Measurements from ENCODE around the gene KIF21B.

The KIF21B gene

DNA sequence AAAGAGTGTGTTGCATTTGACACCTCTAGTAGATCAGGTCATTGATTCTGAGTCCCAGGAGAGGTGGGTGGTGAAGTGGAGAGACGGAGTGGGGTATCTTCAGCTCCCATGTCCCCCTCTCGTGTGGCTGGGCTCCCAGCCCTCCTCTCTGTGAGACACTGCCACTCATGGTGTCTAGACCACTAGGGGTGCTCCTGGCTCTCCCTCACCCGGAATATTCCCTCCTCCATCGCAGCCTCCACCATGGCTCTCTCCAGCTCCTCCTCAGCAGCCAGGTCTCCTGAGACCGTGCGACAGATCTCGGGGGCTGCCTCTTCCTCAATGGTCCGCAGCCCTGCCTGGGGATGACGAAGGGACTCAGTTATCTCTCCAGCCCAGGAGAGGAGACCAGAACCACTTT, 20.6 kb upstream of the KIF21B start:
- TF ChIP-seq EZH2 (IDR thresholded peaks at IDR 0.05; ENCODE audit: borderline replicate concordance, low read length) (no peak), CTCF (IDR thresholded peaks at IDR 0.05; ENCODE audit: low read length) (no peak)
- no peaks in the 10 kb centered on the region for H3K9me2 ChIP-seq (ENCODE audit: low read depth, low read length)
- H3K79me2 ChIP-seq (ENCODE audit: insufficient read depth, low read length): no peaks in the 10 kb centered on the region
- no peaks in the 10 kb centered on the region for H3K4me1 ChIP-seq (ENCODE audit: insufficient read depth, low read length, severe bottlenecking)
- H2AFZ ChIP-seq (ENCODE audit: low read length): no peak overlapping the region
- no peak overlapping the region for H3K4me2 ChIP-seq (ENCODE audit: low read length)
- H4K20me1 ChIP-seq (ENCODE audit: insufficient read depth, low read length): no peaks in the 10 kb centered on the region
- H3F3A ChIP-seq (ENCODE audit: insufficient read depth, low read length): no peaks in the 10 kb centered on the region
- H3K9ac ChIP-seq (ENCODE audit: low read length): no peak overlapping the region
- H3K4me3 ChIP-seq (ENCODE audit: low read depth, low read length, poor library complexity, severe bottlenecking): no peak overlapping the region
- no peaks in the 10 kb centered on the region for H3K27me3 ChIP-seq (ENCODE audit: insufficient read depth, low read length)
- no peaks in the 10 kb centered on the region for H3K36me3 ChIP-seq (ENCODE audit: insufficient read depth, low read length)
- no peaks in the 10 kb centered on the region for H3K9me3 ChIP-seq (ENCODE audit: low read length)
- no peak overlapping the region for H3K27ac ChIP-seq (ENCODE audit: low read depth, low read length, poor library complexity, severe bottlenecking)

DNA sequence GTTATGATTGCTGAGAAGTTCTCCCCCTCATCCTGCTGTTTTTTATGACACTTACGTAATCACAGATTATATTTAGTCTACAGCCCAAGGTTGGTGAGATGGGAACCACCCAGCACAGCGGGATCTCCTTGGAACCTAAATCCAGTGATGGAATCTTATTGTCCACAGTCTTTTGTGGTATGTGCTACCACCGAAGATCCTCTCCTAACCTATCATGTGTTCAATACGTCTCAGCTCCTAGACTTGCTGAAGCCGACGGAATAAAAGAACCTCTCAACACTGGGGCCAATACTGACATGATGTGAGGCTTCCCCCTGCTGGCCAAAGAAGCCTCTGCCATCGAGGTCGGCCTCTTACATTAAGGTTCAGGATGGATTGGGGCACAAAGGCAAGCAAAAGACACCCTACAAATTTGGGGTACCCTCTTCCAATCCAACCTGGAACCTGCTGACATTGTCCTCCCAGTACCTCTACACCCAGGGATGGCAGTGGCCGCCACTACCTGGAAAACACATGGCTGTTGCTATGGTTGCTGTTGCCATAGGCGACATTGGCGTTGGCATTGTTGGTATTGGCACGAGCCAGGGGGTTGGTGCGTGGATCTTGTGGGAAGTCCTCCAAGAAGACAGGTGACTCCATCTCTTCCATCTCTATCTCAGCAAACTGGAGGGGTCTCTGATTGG, 19.4 kb upstream of the KIF21B start:
- Histone ChIP-seq H4K20me1 (ENCODE audit: insufficient read depth, low read length) (no peaks in the 10 kb centered on the region), H3K9me3 (ENCODE audit: low read length) (no peaks in the 10 kb centered on the region), H3K79me2 (ENCODE audit: insufficient read depth, low read length) (no peaks in the 10 kb centered on the region), H2AFZ (ENCODE audit: low read length) (no peak overlapping the region), H3K4me1 (ENCODE audit: insufficient read depth, low read length, severe bottlenecking) (no peaks in the 10 kb centered on the region), H3K27ac (ENCODE audit: low read depth, low read length, poor library complexity, severe bottlenecking) (no peak overlapping the region), H3K9me2 (ENCODE audit: low read depth, low read length) (no peaks in the 10 kb centered on the region), H3K4me2 (ENCODE audit: low read length) (no peak overlapping the region), H3F3A (ENCODE audit: insufficient read depth, low read length) (no peaks in the 10 kb centered on the region), H3K4me3 (ENCODE audit: low read depth, low read length, poor library complexity, severe bottlenecking) (no peak overlapping the region), H3K27me3 (ENCODE audit: insufficient read depth, low read length) (0 out of 2 replicates have a peak, but pooled peaks cover 3% of the 10 kb centered on the region), H3K9ac (ENCODE audit: low read length) (no peak overlapping the region), H3K36me3 (ENCODE audit: insufficient read depth, low read length) (no peaks in the 10 kb centered on the region)
- no peak for TF ChIP-seq EZH2 (IDR thresholded peaks at IDR 0.05; ENCODE audit: borderline replicate concordance, low read length)
- TF ChIP-seq CTCF (IDR thresholded peaks at IDR 0.05; ENCODE audit: low read length): peak; percentile 96

DNA sequence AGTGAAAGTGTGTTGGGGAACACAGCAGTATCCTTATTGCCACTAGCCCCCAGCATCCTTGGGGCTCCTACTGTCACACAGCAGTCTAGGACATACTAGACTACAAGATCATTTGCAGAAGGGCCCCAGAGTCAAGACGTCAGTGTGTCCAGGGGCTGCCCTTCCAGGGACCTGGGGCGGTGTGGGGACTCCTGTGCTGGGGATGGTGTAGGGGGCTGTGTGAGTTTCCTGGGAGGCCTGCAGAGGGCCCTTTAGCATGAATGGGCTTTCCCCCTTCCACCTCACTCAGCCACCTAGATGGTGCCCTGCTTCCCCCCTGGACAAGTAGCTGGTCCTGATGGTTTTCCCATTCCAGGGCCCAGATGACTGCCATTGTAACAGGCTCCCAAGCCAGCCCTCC, 17.5 kb upstream of the KIF21B start:
- Histone ChIP-seq H2AFZ (ENCODE audit: low read length) (no peak overlapping the region), H3K9me2 (ENCODE audit: low read depth, low read length) (no peaks in the 10 kb centered on the region), H3K9me3 (ENCODE audit: low read length) (no peaks in the 10 kb centered on the region), H3K4me1 (ENCODE audit: insufficient read depth, low read length, severe bottlenecking) (no peaks in the 10 kb centered on the region), H4K20me1 (ENCODE audit: insufficient read depth, low read length) (no peaks in the 10 kb centered on the region), H3K4me2 (ENCODE audit: low read length) (no peak overlapping the region), H3K27me3 (ENCODE audit: insufficient read depth, low read length) (0 out of 2 replicates have a peak, but pooled peaks cover 3% of the 10 kb centered on the region), H3K36me3 (ENCODE audit: insufficient read depth, low read length) (no peaks in the 10 kb centered on the region), H3K27ac (ENCODE audit: low read depth, low read length, poor library complexity, severe bottlenecking) (no peak overlapping the region), H3F3A (ENCODE audit: insufficient read depth, low read length) (no peaks in the 10 kb centered on the region), H3K4me3 (ENCODE audit: low read depth, low read length, poor library complexity, severe bottlenecking) (no peak overlapping the region), H3K9ac (ENCODE audit: low read length) (no peak overlapping the region), H3K79me2 (ENCODE audit: insufficient read depth, low read length) (no peaks in the 10 kb centered on the region)
- no peak for TF ChIP-seq EZH2 (IDR thresholded peaks at IDR 0.05; ENCODE audit: borderline replicate concordance, low read length)
- no peak for TF ChIP-seq CTCF (IDR thresholded peaks at IDR 0.05; ENCODE audit: low read length)

Data from OCI-LY1 (cell line).